ENCODE results near the gene RGS3.

Gene RGS3

GRCh38 chr9:113474360-113475028 lies 11.0 kb downstream of the RGS3 start:
- no peaks in the 10 kb centered on the region for H3K27me3 ChIP-seq (replicated peaks; ENCODE audit: control insufficient read depth, insufficient read depth, low read length)
- no peak for TF ChIP-seq CTCF (IDR thresholded peaks at IDR 0.05; ENCODE audit: insufficient read depth, low read length, poor library complexity, severe bottlenecking)
- no peak overlapping the region for H3K4me3 ChIP-seq (replicated peaks; ENCODE audit: low read depth, low read length)
- no peak for DNase-seq (ENCODE audit: extremely low read depth, insufficient read length)
- H3K36me3 ChIP-seq (ENCODE audit: control insufficient read depth, insufficient read depth, low read length) = no peaks in the 10 kb centered on the region

- no peaks in the 10 kb centered on the region for H3K27me3 ChIP-seq (replicated peaks; ENCODE audit: control insufficient read depth, insufficient read depth, low read length)
- H3K36me3 ChIP-seq (ENCODE audit: control insufficient read depth, insufficient read depth, low read length) = no peaks in the 10 kb centered on the region
- H3K4me3 ChIP-seq (replicated peaks; ENCODE audit: low read depth, low read length) = no peak overlapping the region
- DNase-seq (ENCODE audit: extremely low read depth, insufficient read length) = no peak
- TF ChIP-seq CTCF (IDR thresholded peaks at IDR 0.05; ENCODE audit: insufficient read depth, low read length, poor library complexity, severe bottlenecking) = no peak
Measured at GRCh38 chr9:113475031-113475430, 11.5 kb downstream of the RGS3 start.

GRCh38 chr9:113475992-113476391 lies 12.5 kb downstream of the RGS3 start:
- Histone ChIP-seq H3K36me3 (ENCODE audit: control insufficient read depth, insufficient read depth, low read length) (no peaks in the 10 kb centered on the region), H3K27me3 (replicated peaks; ENCODE audit: control insufficient read depth, insufficient read depth, low read length) (no peaks in the 10 kb centered on the region), H3K4me3 (replicated peaks; ENCODE audit: low read depth, low read length) (no peak overlapping the region)
- no peak for DNase-seq (ENCODE audit: extremely low read depth, insufficient read length)
- no peak for TF ChIP-seq CTCF (IDR thresholded peaks at IDR 0.05; ENCODE audit: insufficient read depth, low read length, poor library complexity, severe bottlenecking)

GRCh38 chr9:113476511-113476916 lies 13.0 kb downstream of the RGS3 start:
- no peak for DNase-seq (ENCODE audit: extremely low read depth, insufficient read length)
- H3K36me3 ChIP-seq (ENCODE audit: control insufficient read depth, insufficient read depth, low read length) = no peaks in the 10 kb centered on the region
- TF ChIP-seq CTCF (IDR thresholded peaks at IDR 0.05; ENCODE audit: insufficient read depth, low read length, poor library complexity, severe bottlenecking) = no peak
- no peak overlapping the region for H3K4me3 ChIP-seq (replicated peaks; ENCODE audit: low read depth, low read length)
- no peaks in the 10 kb centered on the region for H3K27me3 ChIP-seq (replicated peaks; ENCODE audit: control insufficient read depth, insufficient read depth, low read length)

GRCh38 chr9:113477058-113477457 lies 13.5 kb downstream of the RGS3 start:
- H3K27me3 ChIP-seq (replicated peaks; ENCODE audit: control insufficient read depth, insufficient read depth, low read length) = no peaks in the 10 kb centered on the region
- TF ChIP-seq CTCF (IDR thresholded peaks at IDR 0.05; ENCODE audit: insufficient read depth, low read length, poor library complexity, severe bottlenecking) = no peak
- no peak for DNase-seq (ENCODE audit: extremely low read depth, insufficient read length)

GRCh38 chr9:113477661-113478060 lies 14.1 kb downstream of the RGS3 start:
- Histone ChIP-seq H3K27me3 (replicated peaks; ENCODE audit: control insufficient read depth, insufficient read depth, low read length) (no peaks in the 10 kb centered on the region), H3K4me3 (replicated peaks; ENCODE audit: low read depth, low read length) (no peak overlapping the region), H3K36me3 (ENCODE audit: control insufficient read depth, insufficient read depth, low read length) (no peaks in the 10 kb centered on the region)
- DNase-seq (ENCODE audit: extremely low read depth, insufficient read length) = no peak
- no peak for TF ChIP-seq CTCF (IDR thresholded peaks at IDR 0.05; ENCODE audit: insufficient read depth, low read length, poor library complexity, severe bottlenecking)

More at GRCh38 chr9:113477058-113477457, 13.5 kb downstream of the RGS3 start:
- Histone ChIP-seq H3K4me3 (replicated peaks; ENCODE audit: low read depth, low read length) (no peak overlapping the region), H3K36me3 (ENCODE audit: control insufficient read depth, insufficient read depth, low read length) (no peaks in the 10 kb centered on the region)

Data from GM06990 (cell line).